GM20000 (cell line): ENCODE measurements around the gene ADK.
"Not testable (repeated sequence)": the region's sequence is repeated elsewhere in the genome, so short reads cannot be mapped to it uniquely, and the experiment has no call there.

Experiments
- DNase-seq: peaks from one replicate; pipeline ENCODE4 v3.0.0; 2012; ENCODE audit warnings: low spot score
- CTCF ChIP-seq: IDR thresholded peaks from 2 replicates; pipeline ENCODE4 v1.5.1; 2012; ENCODE audit warnings: mild to moderate bottlenecking, control low read depth; ENCODE audit errors: extremely low read depth, missing control alignments

The ADK gene

GRCh38 chr10:74486659-74487058 lies 335.6 kb downstream of the ADK start:
- no peak for TF ChIP-seq CTCF

DNA sequence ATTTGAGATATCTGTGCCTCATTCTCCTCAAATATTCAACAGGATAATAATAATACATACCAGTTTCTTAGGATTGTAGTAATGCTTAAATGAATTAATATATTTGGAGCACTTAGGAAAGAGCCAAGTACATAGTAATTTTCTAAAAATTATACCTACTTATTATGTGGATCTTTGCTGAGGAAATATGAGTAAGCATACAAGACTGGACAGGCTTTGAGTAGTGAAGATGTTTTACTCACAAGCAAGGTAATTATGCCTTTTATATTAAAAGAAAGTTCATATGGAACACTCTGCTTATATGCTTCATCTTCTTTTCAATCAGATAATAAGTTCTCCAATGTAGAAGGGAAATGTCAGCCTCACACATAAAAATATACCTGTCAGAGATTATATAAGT lies 337.9 kb downstream of the ADK start:
- DNase-seq, result no peak
- no peak for TF ChIP-seq CTCF

More at GRCh38 chr10:74486659-74487058, 335.6 kb downstream of the ADK start:
- DNase-seq, result no peak

- no peak for TF ChIP-seq CTCF
- no peak for DNase-seq
These were observed 339.5 kb downstream of the ADK start for GRCh38 chr10:74490551-74490950.

- no peak for DNase-seq
- TF ChIP-seq CTCF, result no peak
These were observed 340.0 kb downstream of the ADK start for GRCh38 chr10:74491014-74491413.

GRCh38 chr10:74496276-74496675 lies 345.3 kb downstream of the ADK start:
- not testable (repeated sequence) for DNase-seq

DNA sequence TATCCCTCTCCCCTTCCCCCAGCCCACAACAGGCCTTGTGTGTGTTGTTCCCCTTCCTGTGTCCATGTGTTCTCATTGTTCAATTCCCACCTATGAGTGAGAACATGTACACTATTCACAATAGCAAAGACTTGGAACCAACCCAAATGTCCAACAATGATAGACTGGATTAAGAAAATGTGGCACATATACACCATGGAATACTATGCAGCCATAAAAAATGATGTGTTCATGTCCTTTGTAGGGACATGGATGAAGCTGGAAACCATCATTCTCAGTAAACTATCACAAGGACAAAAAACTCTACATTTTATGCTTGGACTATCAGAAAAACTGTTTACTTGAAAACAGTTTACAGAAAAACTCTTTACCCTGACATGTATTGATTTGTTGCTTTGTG lies 347.6 kb downstream of the ADK start:
- not testable (repeated sequence) for DNase-seq

DNA sequence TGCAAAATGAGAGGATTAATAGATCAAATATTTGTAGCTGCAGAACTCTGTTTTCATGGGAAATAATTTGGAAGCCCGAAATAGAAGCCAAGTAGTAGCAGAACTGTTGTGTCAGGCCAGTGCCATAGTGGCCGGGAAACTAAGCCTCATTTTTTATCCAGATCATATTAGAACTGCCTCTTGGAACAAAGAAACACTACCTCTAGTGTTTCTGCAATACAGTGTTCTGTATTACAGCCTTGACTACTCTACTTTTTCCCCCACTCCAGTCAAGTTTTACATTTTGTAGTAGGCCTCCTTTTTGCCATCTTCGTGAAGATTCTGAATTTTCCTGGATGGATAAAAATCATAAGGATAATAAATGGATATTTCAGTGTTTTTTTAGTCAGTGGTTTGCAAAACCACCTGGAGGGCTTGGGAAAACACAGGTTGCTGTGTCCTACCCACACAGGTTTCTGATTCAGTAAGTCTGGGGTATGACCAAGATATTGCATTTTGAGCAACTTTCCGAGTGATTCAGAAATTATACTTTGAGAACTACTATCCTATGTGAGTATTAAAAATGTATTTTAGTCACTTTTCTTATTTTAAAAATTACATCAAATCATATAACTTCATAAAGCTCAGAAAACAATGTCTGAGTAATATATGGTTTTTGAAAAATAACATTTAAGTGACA lies 349.1 kb downstream of the ADK start:
- TF ChIP-seq CTCF, result no peak
- no peak for DNase-seq

DNA sequence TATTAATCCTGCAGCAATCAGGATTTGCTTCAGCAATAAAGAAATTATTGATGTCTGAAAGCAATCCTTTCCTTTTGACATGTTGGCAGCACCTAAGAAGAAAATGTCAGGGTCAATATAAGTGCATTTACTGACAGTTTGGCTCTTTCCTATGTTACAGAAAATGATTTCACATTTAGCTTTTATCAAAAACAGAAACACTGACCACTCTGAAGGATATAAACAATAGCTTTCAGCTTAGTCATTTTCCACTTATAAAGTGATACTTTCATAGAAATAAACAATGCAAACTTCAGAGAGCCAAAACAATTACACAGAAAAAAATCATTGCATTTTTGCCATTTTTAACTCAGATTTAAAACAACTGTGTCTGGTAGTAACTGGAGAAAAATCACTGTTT lies 349.8 kb downstream of the ADK start:
- no peak for TF ChIP-seq CTCF
- no peak for DNase-seq
